GM12874 (cell line): Measurements from ENCODE around the gene CARNS1.

Source experiments
- TF ChIP-seq, protein P1 (sequence below): IDR thresholded peaks from 2 replicates; pipeline ENCODE4 v1.5.1; 2011; ENCODE audit warnings: low read depth, mild to moderate bottlenecking, control low read depth, low read length, moderate library complexity; ENCODE audit not compliant: insufficient read depth

Gene CARNS1

DNA sequence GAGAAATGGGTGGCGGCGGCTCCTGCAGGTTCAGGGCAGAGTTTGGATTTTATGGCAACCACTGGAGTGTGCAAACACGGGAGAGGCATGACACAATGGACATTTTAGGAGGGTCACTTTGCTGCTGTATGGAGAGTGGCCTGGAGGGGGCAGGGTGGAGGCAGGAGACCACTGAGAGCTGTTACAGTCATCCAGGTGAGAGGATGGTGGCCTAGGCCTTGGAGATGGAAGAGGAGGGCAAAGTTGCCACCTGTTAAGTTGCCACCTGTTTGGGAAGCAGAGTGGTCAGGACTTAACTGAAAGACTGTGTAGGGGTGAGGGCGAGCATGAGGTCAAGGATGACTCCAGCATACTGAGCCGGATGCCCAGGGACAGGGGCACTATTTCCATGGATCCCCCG lies 26.0 kb upstream of the CARNS1 start:
- TF ChIP-seq, protein P1, sequence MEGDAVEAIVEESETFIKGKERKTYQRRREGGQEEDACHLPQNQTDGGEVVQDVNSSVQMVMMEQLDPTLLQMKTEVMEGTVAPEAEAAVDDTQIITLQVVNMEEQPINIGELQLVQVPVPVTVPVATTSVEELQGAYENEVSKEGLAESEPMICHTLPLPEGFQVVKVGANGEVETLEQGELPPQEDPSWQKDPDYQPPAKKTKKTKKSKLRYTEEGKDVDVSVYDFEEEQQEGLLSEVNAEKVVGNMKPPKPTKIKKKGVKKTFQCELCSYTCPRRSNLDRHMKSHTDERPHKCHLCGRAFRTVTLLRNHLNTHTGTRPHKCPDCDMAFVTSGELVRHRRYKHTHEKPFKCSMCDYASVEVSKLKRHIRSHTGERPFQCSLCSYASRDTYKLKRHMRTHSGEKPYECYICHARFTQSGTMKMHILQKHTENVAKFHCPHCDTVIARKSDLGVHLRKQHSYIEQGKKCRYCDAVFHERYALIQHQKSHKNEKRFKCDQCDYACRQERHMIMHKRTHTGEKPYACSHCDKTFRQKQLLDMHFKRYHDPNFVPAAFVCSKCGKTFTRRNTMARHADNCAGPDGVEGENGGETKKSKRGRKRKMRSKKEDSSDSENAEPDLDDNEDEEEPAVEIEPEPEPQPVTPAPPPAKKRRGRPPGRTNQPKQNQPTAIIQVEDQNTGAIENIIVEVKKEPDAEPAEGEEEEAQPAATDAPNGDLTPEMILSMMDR = peak; percentile 78

DNA sequence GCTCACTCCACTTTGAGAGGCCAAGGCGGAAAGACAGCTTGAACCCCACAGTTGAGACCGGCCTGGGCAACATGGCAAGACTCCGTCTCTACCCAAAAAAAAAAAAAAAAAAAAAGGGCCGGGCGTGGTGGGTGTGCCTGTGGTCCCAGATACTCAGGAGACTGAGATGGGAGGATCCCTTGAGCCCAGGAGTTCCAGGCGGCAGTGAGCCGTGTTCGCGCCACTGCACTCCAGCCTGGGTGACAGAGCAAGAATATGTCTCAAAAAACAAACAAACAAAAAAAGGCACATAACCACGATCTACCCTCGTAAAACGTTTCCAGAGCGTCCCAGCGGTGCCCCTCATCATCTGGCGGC lies 24.6 kb upstream of the CARNS1 start:
- TF ChIP-seq, protein P1 = no peak

DNA sequence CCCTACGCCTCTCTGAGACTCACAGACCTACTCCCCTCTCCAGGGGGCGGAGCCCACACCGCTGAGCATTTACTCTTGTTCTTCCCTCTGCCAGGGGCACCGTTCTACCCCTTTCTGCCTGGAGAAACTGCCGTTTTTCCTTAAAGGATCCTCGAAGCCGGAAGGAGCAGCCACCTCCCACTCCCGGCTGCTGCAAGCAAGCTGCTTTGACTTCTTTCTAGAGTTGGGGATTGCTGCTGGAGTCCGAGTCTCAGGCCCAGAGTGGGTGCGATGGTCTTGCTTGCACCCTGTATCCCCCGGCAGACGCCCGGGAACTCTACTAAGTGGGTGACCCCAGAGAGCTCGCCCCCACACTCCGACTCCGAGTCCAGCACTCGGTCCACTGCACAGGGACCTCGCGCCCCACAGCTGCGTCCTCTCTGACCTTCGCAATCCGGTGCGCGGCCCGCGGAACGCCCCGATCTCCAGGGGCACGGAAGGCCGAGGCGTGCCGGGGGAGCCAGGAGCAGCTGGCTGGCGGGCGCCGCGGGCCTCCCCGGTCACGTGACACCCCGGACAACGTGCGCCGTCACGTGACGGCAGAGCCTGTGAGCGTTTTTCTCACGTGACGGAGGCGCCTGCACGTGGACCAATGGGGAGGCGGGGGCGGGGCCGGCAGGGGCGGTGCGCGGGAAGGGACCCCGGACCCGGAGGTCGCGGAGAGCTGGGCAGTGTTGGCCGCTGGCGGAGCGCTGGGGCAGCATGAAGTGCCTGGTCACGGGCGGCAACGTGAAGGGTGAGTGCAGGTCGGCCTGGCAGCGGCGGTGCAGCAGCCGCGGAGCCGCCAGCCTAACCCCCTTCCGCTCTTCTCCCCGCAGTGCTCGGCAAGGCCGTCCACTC lies 23.9 kb upstream of the CARNS1 start, which contains the start of gene RAD9A:
Gene RAD9A, plus strand, starts transcription at position 683 of the 879 bp plus-strand sequence. Its CDS starts 59 bp downstream, at position 742.
- TF ChIP-seq, protein P1 = no peak

DNA sequence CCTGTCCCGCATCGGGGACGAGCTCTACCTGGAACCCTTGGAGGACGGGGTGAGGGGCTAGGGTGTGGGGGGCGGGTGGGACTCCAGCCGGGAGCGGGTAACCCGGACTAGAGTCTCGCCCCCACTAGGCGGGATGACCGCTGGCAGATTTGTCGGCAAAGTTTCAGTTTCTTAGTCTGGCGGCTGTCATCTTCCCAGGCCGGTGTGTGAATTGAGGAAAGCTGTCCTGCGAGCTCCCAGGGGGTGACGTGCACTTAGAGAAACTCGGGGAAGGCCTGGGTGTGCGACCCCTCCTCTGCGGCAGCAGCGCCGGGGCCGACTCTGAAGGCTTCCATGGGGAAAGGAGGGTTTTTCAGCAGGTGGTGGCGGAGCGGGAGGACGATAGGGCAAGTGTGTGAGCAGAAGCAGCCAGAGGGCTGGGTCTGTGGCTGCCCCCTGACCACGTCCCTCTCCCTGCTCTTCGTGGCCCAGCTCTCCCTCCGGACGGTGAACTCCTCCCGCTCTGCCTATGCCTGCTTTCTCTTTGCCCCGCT lies 23.2 kb upstream of the CARNS1 start:
- TF ChIP-seq, protein P1 = no peak

DNA sequence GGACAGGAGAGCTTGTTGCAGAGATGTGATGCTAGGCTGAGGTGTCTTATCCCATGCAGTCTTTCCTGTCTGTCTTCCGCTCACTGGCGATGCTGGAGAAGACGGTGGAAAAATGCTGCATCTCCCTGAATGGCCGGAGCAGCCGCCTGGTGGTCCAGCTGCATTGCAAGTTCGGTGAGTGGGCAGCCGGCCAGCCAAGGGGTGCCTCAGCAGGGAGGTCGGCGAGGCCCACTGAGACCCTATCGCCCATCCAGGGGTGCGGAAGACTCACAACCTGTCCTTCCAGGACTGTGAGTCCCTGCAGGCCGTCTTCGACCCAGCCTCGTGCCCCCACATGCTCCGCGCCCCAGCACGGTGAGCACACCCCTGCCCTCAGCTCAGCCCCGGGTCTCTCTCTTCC lies 22.0 kb upstream of the CARNS1 start:
- TF ChIP-seq, protein P1 = no peak

DNA sequence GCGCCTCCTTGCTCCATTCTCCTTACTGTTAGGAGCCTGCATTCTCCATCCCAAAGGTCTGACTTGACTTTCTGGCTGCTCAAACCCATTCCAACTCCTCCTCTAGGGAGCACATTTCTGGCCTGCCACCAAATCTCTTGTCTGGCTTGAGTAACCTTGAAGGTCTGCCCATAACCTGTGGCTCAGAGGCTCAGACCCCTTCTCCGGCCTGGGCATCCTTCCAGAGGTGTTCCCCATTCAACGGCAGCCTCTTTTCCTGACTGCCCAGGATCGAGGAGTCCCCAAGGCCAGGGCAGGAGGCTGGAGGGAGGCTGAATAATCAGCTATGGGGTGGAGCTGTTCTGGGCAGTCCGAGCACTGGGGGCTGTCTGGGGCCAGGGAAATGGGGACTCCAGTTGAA lies 21.5 kb upstream of the CARNS1 start:
- TF ChIP-seq, protein P1 = no peak

DNA sequence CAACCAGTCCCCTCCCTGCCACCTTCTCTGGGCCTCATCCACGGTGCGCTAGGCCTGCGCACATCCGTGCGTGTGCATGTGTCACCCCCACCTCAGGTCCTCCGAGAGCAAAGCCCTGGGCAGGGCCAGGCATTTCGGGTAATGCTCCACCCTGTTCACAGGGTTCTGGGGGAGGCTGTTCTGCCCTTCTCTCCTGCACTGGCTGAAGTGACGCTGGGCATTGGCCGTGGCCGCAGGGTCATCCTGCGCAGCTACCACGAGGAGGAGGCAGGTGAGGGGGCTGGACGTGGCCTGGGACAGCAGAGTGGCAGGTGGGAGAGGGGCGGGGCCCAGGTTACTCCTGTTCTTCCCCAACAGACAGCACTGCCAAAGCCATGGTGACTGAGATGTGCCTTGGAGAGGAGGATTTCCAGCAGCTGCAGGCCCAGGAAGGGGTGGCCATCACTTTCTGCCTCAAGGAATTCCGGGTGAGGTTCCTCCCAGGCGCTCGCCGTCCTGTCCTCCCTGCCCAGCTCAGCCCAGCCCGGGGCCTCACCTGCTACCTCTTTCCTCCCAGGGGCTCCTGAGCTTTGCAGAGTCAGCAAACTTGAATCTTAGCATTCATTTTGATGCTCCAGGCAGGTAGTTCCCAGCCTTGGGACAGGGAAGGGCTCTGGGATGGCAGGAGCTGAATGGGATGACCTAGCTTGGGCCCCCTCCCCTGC lies 19.8 kb upstream of the CARNS1 start:
- TF ChIP-seq, protein P1 = no peak
